Endodermal cell (in vitro differentiated cells): ENCODE results near the gene HOXA9. TPM values are rescaled to one million over a fixed set of nuclear protein-coding genes. Genes with fewer than 3 reads are reported as not detected.

Experiments used
- DNase-seq: peaks from one replicate; pipeline ENCODE4 v3.0.0-alpha.2; 2017
- H3K27ac ChIP-seq: 2 replicates; pipeline ENCODE4 v1.5.1; 2013; ENCODE audit warnings: mild to moderate bottlenecking, low read depth, low read length, moderate library complexity
- H3K27me3 ChIP-seq: 2 replicates; pipeline ENCODE4 v1.6.1; 2013; ENCODE audit warnings: mild to moderate bottlenecking, low read length, moderate library complexity; ENCODE audit not compliant: insufficient read depth, control insufficient read depth, poor library complexity, severe bottlenecking
- H3K36me3 ChIP-seq: 2 replicates; pipeline ENCODE4 v1.7.0; 2013; ENCODE audit warnings: mild to moderate bottlenecking, low read length, moderate library complexity; ENCODE audit not compliant: control insufficient read depth, insufficient read depth
- H3K4me1 ChIP-seq: one replicate; pipeline ENCODE4 v1.7.0; 2013; ENCODE audit warnings: low read length; ENCODE audit not compliant: control insufficient read depth, insufficient read depth
- H3K4me3 ChIP-seq: 2 replicates; pipeline ENCODE4 v1.5.1; 2013; ENCODE audit warnings: mild to moderate bottlenecking, low read length, moderate library complexity
- H3K9ac ChIP-seq: 2 replicates; pipeline ENCODE4 v1.6.1; 2013; ENCODE audit warnings: mild to moderate bottlenecking, low read length, moderate library complexity; ENCODE audit not compliant: poor library complexity, severe bottlenecking; ENCODE audit errors: extremely low read depth
- H3K9me3 ChIP-seq: 2 replicates; pipeline ENCODE4 v1.6.1; 2013; ENCODE audit warnings: mild to moderate bottlenecking, low read length, moderate library complexity; ENCODE audit not compliant: control insufficient read depth
- H3K27ac Mint-ChIP-seq: 2 replicates; pipeline ENCODE4 v1.8.0; 2020; ENCODE audit warnings: mixed read lengths
- H3K27me3 Mint-ChIP-seq: 2 replicates; pipeline ENCODE4 v1.8.0; 2021; ENCODE audit warnings: mild to moderate bottlenecking, mixed read lengths; ENCODE audit not compliant: insufficient read depth
- H3K36me3 Mint-ChIP-seq: 2 replicates; pipeline ENCODE4 v1.8.0; 2020; ENCODE audit warnings: low read depth, mixed read lengths
- H3K4me1 Mint-ChIP-seq: 2 replicates; pipeline ENCODE4 v1.8.0; 2020; ENCODE audit warnings: mixed read lengths
- H3K4me3 Mint-ChIP-seq: 2 replicates; pipeline ENCODE4 v1.8.0; 2020; ENCODE audit warnings: mild to moderate bottlenecking, moderate library complexity, mixed read lengths
- H3K9me3 Mint-ChIP-seq: 2 replicates; pipeline ENCODE4 v1.8.0; 2020; ENCODE audit warnings: mild to moderate bottlenecking, mixed read lengths
- CTCF ChIP-seq: fragments of 200-600 bp; sonication (generic); conservative IDR thresholded peaks from 2 replicates; pipeline ENCODE4 v1.5.0; 2021; ENCODE audit warnings: antibody characterized with exemption, mild to moderate bottlenecking
- WGBS, 2 experiments: methylation state at CpG; one replicate each; pipeline versions ENCODE4 v1.1.5 to v1.1.7; 2013; ENCODE audit warnings: missing lambda C conversion rate in 2 of 2, mixed read lengths in 1 of 2; ENCODE audit not compliant: insufficient coverage in 1 of 2, insufficient read length in 1 of 2; 5-methylcytosine and 5-hydroxymethylcytosine counted together
- total RNA-seq, 2 donors: library from RNA; stranded (reverse); fragmentation: NEBNext Ultra II Directional in 1 of 2; extraction: Animal tissue kit (Norgen Biotek cat#: 25700) in 1 of 2; gene quantifications; 2 replicates in 1 of 2; 3 replicates in 1 of 2; pipeline ENCODE4 v1.2.1, GENCODE V29; 2021

The HOXA9 gene
- total RNA-seq, 2 donors from 2014 or later, result not detected

- no peak for TF ChIP-seq CTCF
- Mint-ChIP-seq H3K9me3 (no peaks in the 10 kb centered on the region), H3K4me3 (peak overlapping the region; percentile 45), H3K36me3 (no peaks in the 10 kb centered on the region), H3K4me1 (peaks cover 10% of the 10 kb centered on the region), H3K27ac (no peak overlapping the region), H3K27me3 (peaks cover 99% of the 10 kb centered on the region)
- H3K27ac ChIP-seq, result no peak overlapping the region
- DNase-seq, result peak; percentile 82
- H3K36me3 ChIP-seq, result no peaks in the 10 kb centered on the region
- H3K27me3 ChIP-seq, result peaks cover 100% of the 10 kb centered on the region
- peaks cover 6% of the 10 kb centered on the region for H3K4me1 ChIP-seq
- 0 to 4% methylated on average over 6 to 42 of the region's 42 CpGs for WGBS, 2 experiments
- H3K4me3 ChIP-seq, result no peak overlapping the region
- no peak overlapping the region for H3K9ac ChIP-seq
- no peaks in the 10 kb centered on the region for H3K9me3 ChIP-seq
Observed at GRCh38 chr7:27191833-27192545, 26.7 kb upstream of the HOXA9 start.

- H3K4me1 ChIP-seq, result peaks cover 6% of the 10 kb centered on the region
- H3K36me3 Mint-ChIP-seq, result no peaks in the 10 kb centered on the region
- WGBS, 2 experiments, result 14 to 17% methylated on average over 10 to 15 of the region's 15 CpGs
- DNase-seq, result peak; percentile 60
- no peak overlapping the region for H3K4me3 Mint-ChIP-seq
- H3K36me3 ChIP-seq, result no peaks in the 10 kb centered on the region
- no peak overlapping the region for H3K9ac ChIP-seq
- H3K27me3 ChIP-seq, result peaks cover 100% of the 10 kb centered on the region
- no peak for TF ChIP-seq CTCF
- no peak overlapping the region for H3K27ac ChIP-seq
- H3K4me1 Mint-ChIP-seq, result peaks cover 10% of the 10 kb centered on the region
- no peaks in the 10 kb centered on the region for H3K9me3 Mint-ChIP-seq
- H3K27ac Mint-ChIP-seq, result no peak overlapping the region
- peaks cover 99% of the 10 kb centered on the region for H3K27me3 Mint-ChIP-seq
- H3K4me3 ChIP-seq, result no peak overlapping the region
- no peaks in the 10 kb centered on the region for H3K9me3 ChIP-seq
Observed at GRCh38 chr7:27191161-27191731, 25.9 kb upstream of the HOXA9 start.

- Histone ChIP-seq H3K27ac (no peak overlapping the region), H3K9me3 (no peaks in the 10 kb centered on the region), H3K4me3 (no peak overlapping the region), H3K36me3 (no peaks in the 10 kb centered on the region), H3K4me1 (peaks cover 6% of the 10 kb centered on the region), H3K9ac (no peak overlapping the region), H3K27me3 (peaks cover 100% of the 10 kb centered on the region)
- H3K4me3 Mint-ChIP-seq, result no peak overlapping the region
- no peaks in the 10 kb centered on the region for H3K36me3 Mint-ChIP-seq
- H3K27me3 Mint-ChIP-seq, result peaks cover 99% of the 10 kb centered on the region
- H3K27ac Mint-ChIP-seq, result no peak overlapping the region
- no peak for TF ChIP-seq CTCF
- H3K9me3 Mint-ChIP-seq, result no peaks in the 10 kb centered on the region
- DNase-seq, result peak; percentile 20
- 0 to 46% methylated on average over 3 to 7 of the region's 7 CpGs for WGBS, 2 experiments
- H3K4me1 Mint-ChIP-seq, result peaks cover 17% of the 10 kb centered on the region
Observed at GRCh38 chr7:27189997-27190748, 24.8 kb upstream of the HOXA9 start.
